ENCODE data around the gene BCCIP. TPM values are rescaled to one million over a fixed set of nuclear protein-coding genes. Genes with fewer than 3 reads are reported as not detected.

BCCIP gene
- polyA plus RNA-seq, 1 donor (not counting 4 experiments of a cell fraction or from before 2014, with no cell fraction given) = 102 TPM

- H3K9me1 ChIP-seq (ENCODE audit: control insufficient read depth, extremely low read depth, insufficient read depth, low read length) = no peaks in the 10 kb centered on the region
- dilution Hi-C loops (cut with MboI; ENCODE audit: extremely low pct_ligation_motif_present, low sequenced_read_pairs) = no loop called here
- H3K27ac ChIP-seq (ENCODE audit: control insufficient read depth, insufficient read depth, low read length) = no peak overlapping the region
- DNase-seq (ENCODE audit: low read depth, low spot score) (no peak), FAIRE-seq (no peak)
- no peak overlapping the region for H3K4me3 ChIP-seq (ENCODE audit: control insufficient read depth in 2 of 3, extremely low read depth in 1 of 3, insufficient read depth in 2 of 3, low read depth in 1 of 3, low read length in 3 of 3)
- H3K4me2 ChIP-seq (ENCODE audit: control insufficient read depth, extremely low read depth, insufficient read depth, low read depth, low read length) = no peak overlapping the region
- no peaks in the 10 kb centered on the region for H3K4me1 ChIP-seq (ENCODE audit: control insufficient read depth, extremely low read depth, insufficient read depth, low read length)
- H4K20me1 ChIP-seq (ENCODE audit: control insufficient read depth, extremely low read depth, insufficient read depth, low read length) = no peaks in the 10 kb centered on the region
- no peak overlapping the region for H3K9ac ChIP-seq (ENCODE audit: control insufficient read depth, extremely low read depth, insufficient read depth, low read length)
- no peaks in the 10 kb centered on the region for H3K79me2 ChIP-seq (ENCODE audit: control insufficient read depth, insufficient read depth, low read length)
- H2AFZ ChIP-seq (ENCODE audit: control insufficient read depth, low read length) = no peak overlapping the region
- H3K36me3 ChIP-seq (ENCODE audit: control insufficient read depth in 2 of 2, extremely low read depth in 1 of 2, insufficient read depth in 2 of 2, low read length in 2 of 2) = peaks cover 18 to 22% of the 10 kb centered on the region in 2 experiments
- no peaks in the 10 kb centered on the region for H3K9me3 ChIP-seq (ENCODE audit: control insufficient read depth, low read depth, low read length)
- no peaks in the 10 kb centered on the region for H3K27me3 ChIP-seq (ENCODE audit: control insufficient read depth, extremely low read depth, insufficient read depth, low read length)
- no peak for TF ChIP-seq CTCF (optimal IDR thresholded peaks at IDR 0.05 in 1 of 3, IDR thresholded peaks at IDR 0.05 in 1 of 3, conservative IDR thresholded peaks at IDR 0.05 in 1 of 3; ENCODE audit: extremely low read depth in 1 of 3, insufficient read depth in 2 of 3, low read length in 3 of 3)
- no peak for TF ChIP-seq EZH2 (IDR thresholded peaks at IDR 0.05; ENCODE audit: low read length)
Observed at GRCh38 chr10:125849448-125849847, 26.1 kb downstream of the BCCIP start.

- dilution Hi-C loops (cut with MboI; ENCODE audit: extremely low pct_ligation_motif_present, low sequenced_read_pairs) = no loop called here
Observed at GRCh38 chr10:125850766-125851731, 27.7 kb downstream of the BCCIP start.

More at GRCh38 chr10:125850766-125851731, 27.7 kb downstream of the BCCIP start:
- Histone ChIP-seq H3K36me3 (ENCODE audit: control insufficient read depth in 2 of 2, extremely low read depth in 1 of 2, insufficient read depth in 2 of 2, low read length in 2 of 2) (peaks cover 18 to 19% of the 10 kb centered on the region in 2 experiments), H3K79me2 (ENCODE audit: control insufficient read depth, insufficient read depth, low read length) (no peaks in the 10 kb centered on the region), H3K9ac (ENCODE audit: control insufficient read depth, extremely low read depth, insufficient read depth, low read length) (no peak overlapping the region), H3K27ac (ENCODE audit: control insufficient read depth, insufficient read depth, low read length) (no peak overlapping the region), H3K4me1 (ENCODE audit: control insufficient read depth, extremely low read depth, insufficient read depth, low read length) (no peaks in the 10 kb centered on the region), H3K4me3 (ENCODE audit: control insufficient read depth in 2 of 3, extremely low read depth in 1 of 3, insufficient read depth in 2 of 3, low read depth in 1 of 3, low read length in 3 of 3) (no peak overlapping the region), H3K4me2 (ENCODE audit: control insufficient read depth, extremely low read depth, insufficient read depth, low read depth, low read length) (no peak overlapping the region), H4K20me1 (ENCODE audit: control insufficient read depth, extremely low read depth, insufficient read depth, low read length) (no peaks in the 10 kb centered on the region), H3K9me1 (ENCODE audit: control insufficient read depth, extremely low read depth, insufficient read depth, low read length) (no peaks in the 10 kb centered on the region), H3K27me3 (ENCODE audit: control insufficient read depth, extremely low read depth, insufficient read depth, low read length) (no peaks in the 10 kb centered on the region), H2AFZ (ENCODE audit: control insufficient read depth, low read length) (no peak overlapping the region), H3K9me3 (ENCODE audit: control insufficient read depth, low read depth, low read length) (no peaks in the 10 kb centered on the region)
- no peak for TF ChIP-seq EZH2 (IDR thresholded peaks at IDR 0.05; ENCODE audit: low read length)
- TF ChIP-seq CTCF (optimal IDR thresholded peaks at IDR 0.05 in 1 of 3, IDR thresholded peaks at IDR 0.05 in 1 of 3, conservative IDR thresholded peaks at IDR 0.05 in 1 of 3; ENCODE audit: extremely low read depth in 1 of 3, insufficient read depth in 2 of 3, low read length in 3 of 3) = no peak
- DNase-seq (ENCODE audit: low read depth, low spot score) (no peak), FAIRE-seq (no peak)
